ENCODE data around the gene FIZ1. TPM values are rescaled to one million over a fixed set of nuclear protein-coding genes. Genes with fewer than 3 reads are reported as not detected.

The FIZ1 gene
- total RNA-seq, 2 donors from 2014 or later: 12.2 to 14.5 TPM

DNA sequence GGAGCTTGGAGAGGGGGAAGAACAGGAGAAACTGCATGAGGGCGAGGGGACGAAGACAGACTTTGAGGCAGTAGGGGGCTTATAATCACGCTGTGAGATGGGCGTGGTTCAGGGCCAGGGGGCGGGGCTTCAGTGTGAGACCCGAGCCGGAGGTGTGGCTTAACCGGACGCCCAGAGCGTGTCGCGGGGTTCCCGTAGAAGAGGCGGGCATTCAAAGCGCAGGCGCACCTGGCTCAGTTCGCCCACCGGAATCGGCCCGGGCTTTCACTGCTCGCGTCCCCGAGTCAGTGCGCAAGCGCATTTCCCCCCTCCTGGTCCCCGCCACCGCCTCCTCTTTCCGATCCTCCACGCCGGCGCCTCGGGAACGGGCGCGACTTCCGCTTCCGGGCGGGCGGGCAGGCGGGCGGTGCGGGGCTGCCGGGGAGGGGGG, 5.9 kb upstream of the FIZ1 start:
- Histone ChIP-seq H3K9me3 (no peaks in the 10 kb centered on the region), H3K4me3 (peak overlapping the region; percentile 76), H3K4me1 (peaks cover 7% of the 10 kb centered on the region), H3K36me3 (no peaks in the 10 kb centered on the region), H3K9ac (ENCODE audit: low read depth in 2 of 2, low read length in 2 of 2) (peak overlapping the region; percentile 69 to 95), H3K27me3 (no peaks in the 10 kb centered on the region), H3K27ac (peak overlapping the region; percentile 96)
- peak; percentile 97 for DNase-seq
- intact Hi-C loops (cut with DNase I): loop anchor here (5.0 kb wide), 1 partner anchor 88 kb away; no protein-coding TSS in a partner anchor
- TF ChIP-seq, protein P1, sequence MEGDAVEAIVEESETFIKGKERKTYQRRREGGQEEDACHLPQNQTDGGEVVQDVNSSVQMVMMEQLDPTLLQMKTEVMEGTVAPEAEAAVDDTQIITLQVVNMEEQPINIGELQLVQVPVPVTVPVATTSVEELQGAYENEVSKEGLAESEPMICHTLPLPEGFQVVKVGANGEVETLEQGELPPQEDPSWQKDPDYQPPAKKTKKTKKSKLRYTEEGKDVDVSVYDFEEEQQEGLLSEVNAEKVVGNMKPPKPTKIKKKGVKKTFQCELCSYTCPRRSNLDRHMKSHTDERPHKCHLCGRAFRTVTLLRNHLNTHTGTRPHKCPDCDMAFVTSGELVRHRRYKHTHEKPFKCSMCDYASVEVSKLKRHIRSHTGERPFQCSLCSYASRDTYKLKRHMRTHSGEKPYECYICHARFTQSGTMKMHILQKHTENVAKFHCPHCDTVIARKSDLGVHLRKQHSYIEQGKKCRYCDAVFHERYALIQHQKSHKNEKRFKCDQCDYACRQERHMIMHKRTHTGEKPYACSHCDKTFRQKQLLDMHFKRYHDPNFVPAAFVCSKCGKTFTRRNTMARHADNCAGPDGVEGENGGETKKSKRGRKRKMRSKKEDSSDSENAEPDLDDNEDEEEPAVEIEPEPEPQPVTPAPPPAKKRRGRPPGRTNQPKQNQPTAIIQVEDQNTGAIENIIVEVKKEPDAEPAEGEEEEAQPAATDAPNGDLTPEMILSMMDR (IDR thresholded peaks at IDR 0.05): no peak

DNA sequence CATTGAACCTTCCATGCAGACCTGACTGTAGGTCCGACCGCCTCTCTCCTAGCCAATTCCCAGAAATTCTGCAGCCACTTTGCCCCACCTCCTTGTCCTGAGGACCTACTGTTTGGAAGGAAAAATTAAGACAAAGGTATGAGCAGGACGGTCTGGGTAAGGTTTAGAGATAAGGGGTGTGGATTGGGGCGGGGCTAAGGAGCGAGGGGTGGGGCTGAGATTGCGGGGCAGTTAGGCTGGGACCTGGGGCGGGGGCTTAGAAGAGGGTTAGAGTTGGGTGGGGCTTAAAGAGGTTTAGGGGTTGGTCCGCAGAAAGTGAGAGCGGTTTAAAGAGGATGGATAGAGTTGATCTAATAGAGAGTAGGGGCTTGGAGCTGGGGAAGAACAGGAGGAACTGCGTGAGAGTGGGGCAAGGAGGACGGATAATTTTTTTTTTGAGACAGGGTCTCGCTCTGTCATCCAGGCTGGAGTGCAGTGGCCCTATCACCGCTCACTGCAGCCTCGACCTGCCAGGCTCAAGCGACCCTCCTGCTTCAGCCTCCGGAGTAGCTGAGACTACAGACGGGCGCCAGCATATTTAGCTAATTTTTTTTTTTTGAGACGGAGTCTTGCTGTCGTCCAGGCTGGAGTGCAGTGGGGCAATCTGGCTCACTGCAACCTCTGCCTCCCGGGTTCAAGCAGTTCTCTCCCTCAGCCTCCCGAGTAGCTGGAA, 4.4 kb upstream of the FIZ1 start:
- DNase-seq: peak; percentile 60
- Histone ChIP-seq H3K9me3 (no peaks in the 10 kb centered on the region), H3K4me1 (peaks cover 7% of the 10 kb centered on the region), H3K36me3 (no peaks in the 10 kb centered on the region), H3K4me3 (no peak overlapping the region), H3K27me3 (no peaks in the 10 kb centered on the region), H3K27ac (peak overlapping the region; percentile 96), H3K9ac (ENCODE audit: low read depth in 2 of 2, low read length in 2 of 2) (no peak overlapping the region)
- TF ChIP-seq, protein P1 (IDR thresholded peaks at IDR 0.05): no peak
- intact Hi-C loops (cut with DNase I): no loop called here

DNA sequence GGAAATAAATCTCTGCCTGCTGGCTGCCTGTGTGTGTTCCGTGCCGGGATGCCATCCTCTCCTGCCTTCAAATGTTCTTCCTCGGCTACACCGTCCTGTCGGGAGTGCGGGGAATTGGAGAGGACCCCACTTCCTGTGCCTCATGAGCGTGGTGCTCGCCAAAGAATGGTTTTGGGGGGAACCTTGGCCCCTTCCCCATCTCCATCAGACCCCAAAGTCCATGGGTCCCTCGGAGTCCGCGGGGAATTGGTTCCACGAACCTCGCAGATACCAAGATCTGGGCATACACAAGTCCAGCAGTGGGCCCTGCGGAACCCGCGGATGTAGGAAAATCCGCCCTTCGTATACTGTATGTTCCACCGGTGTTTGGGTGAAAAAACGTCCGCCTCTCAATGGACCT, 3.8 kb upstream of the FIZ1 start:
- intact Hi-C loops (cut with DNase I): no loop called here
- TF ChIP-seq, protein P1 (IDR thresholded peaks at IDR 0.05): no peak
- Histone ChIP-seq H3K27me3 (no peaks in the 10 kb centered on the region), H3K9ac (ENCODE audit: low read depth in 2 of 2, low read length in 2 of 2) (no peak overlapping the region), H3K4me1 (peaks cover 7% of the 10 kb centered on the region), H3K9me3 (no peaks in the 10 kb centered on the region), H3K36me3 (no peaks in the 10 kb centered on the region), H3K4me3 (no peak overlapping the region), H3K27ac (no peak overlapping the region)
- DNase-seq: no peak

DNA sequence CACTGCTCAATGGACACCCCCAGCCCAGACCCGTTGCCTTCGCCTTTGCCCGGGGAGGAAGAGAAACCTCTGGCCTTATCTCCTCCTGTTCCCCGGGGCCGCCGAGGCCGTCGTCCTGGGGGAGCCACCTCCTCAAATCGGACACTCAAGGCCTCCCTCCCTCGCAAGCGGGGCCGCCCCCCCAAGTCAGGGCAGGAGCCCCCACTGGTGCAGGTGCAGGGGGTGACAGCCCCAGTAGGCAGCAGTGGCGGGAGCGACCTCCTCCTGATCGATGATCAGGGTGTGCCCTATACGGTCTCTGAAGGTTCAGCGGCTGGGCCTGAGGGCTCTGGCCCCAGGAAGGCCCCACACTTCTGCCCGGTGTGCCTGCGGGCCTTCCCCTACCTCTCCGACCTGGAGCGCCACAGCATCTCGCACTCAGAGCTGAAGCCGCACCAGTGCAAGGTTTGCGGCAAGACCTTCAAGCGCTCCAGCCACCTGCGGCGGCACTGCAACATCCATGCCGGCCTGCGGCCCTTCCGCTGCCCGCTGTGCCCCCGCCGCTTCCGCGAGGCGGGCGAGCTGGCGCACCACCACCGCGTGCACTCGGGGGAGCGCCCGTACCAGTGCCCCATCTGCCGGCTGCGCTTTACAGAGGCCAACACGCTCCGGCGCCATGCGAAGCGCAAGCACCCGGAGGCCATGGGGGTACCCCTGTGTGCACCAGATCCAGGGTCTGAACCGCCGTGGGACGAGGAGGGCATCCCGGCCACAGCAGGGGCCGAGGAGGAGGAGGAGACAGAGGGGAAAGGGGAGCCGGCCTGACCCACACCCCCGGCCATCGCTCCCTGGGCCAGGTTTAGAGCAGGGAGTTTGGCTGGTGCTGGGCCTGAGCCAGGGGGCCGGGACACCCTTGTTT, 3.0 kb upstream of the FIZ1 start:
- H3K27me3 ChIP-seq: no peaks in the 10 kb centered on the region
- intact Hi-C loops (cut with DNase I): no loop called here
- peaks cover 7% of the 10 kb centered on the region for H3K4me1 ChIP-seq
- DNase-seq: no peak
- no peaks in the 10 kb centered on the region for H3K36me3 ChIP-seq
- no peak overlapping the region for H3K27ac ChIP-seq
- H3K4me3 ChIP-seq: no peak overlapping the region
- H3K9ac ChIP-seq (ENCODE audit: low read depth in 2 of 2, low read length in 2 of 2): no peak overlapping the region
- H3K9me3 ChIP-seq: no peaks in the 10 kb centered on the region
- TF ChIP-seq, protein P1 (IDR thresholded peaks at IDR 0.05): no peak

DNA sequence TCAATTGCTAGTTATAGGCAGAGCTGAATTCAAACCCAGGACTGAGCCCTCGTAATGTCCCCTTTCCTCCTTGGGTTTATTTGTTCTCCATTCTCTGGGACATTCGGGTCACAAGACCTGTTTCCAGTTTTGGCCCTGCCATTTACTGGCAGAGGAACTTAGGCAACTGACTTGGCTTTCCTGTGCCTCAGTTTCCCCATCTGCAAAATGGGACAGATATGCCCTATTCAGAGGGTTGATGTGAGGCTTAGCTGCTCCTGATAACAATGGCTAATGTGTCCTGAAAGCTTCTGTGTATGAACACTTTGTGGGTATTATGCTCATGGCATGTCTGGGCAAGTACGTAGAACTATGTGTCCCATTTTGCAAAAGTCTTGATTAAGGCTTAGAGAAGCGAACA, 1.8 kb upstream of the FIZ1 start:
- Histone ChIP-seq H3K9ac (ENCODE audit: low read depth in 2 of 2, low read length in 2 of 2) (peak overlapping the region; percentile 79 to 84), H3K9me3 (no peaks in the 10 kb centered on the region), H3K36me3 (no peaks in the 10 kb centered on the region), H3K4me1 (no peaks in the 10 kb centered on the region), H3K27me3 (no peaks in the 10 kb centered on the region), H3K4me3 (peak overlapping the region; percentile 61), H3K27ac (peak overlapping the region; percentile 96)
- peak; percentile 28 for DNase-seq
- intact Hi-C loops (cut with DNase I): no loop called here
- TF ChIP-seq, protein P1 (IDR thresholded peaks at IDR 0.05): no peak

Measured in colonic mucosa (tissue), 4 donors.